DND-41 (cell line): Measurements from ENCODE around the gene UCKL1.
"Not testable (repeated sequence)": the region's sequence is repeated elsewhere in the genome, so short reads cannot be mapped to it uniquely, and the experiment has no call there.

Experiments
- ATAC-seq: fragments of 200-7000 bp; cut with Tn5 transposase; 3 replicates; pipeline ENCODE4 v1.9.1; 2021; ENCODE audit warnings: low read depth; ENCODE audit not compliant: insufficient read depth
- DNase-seq: peaks from one replicate; pipeline ENCODE4 v3.0.0-alpha.2; 2020
- H2AFZ ChIP-seq: 2 replicates; pipeline ENCODE4 v1.6.0; 2012; ENCODE audit warnings: low read depth, low read length
- H3K27ac ChIP-seq: 2 replicates; pipeline ENCODE4 v1.5.1; 2012; ENCODE audit warnings: low read length, inconsistent platforms
- H3K27me3 ChIP-seq: fragments of 200-600 bp; sonication (generic); 2 replicates; pipeline ENCODE4 v1.6.0; 2012; ENCODE audit warnings: low read length, mild to moderate bottlenecking, inconsistent platforms; ENCODE audit not compliant: insufficient read depth, poor library complexity
- H3K36me3 ChIP-seq: 2 replicates; pipeline ENCODE4 v1.5.1; 2012; ENCODE audit warnings: low read length, inconsistent platforms; ENCODE audit not compliant: insufficient read depth
- H3K4me1 ChIP-seq: 2 replicates; pipeline ENCODE4 v1.5.1; 2012; ENCODE audit warnings: mild to moderate bottlenecking, low read length; ENCODE audit not compliant: insufficient read depth
- H3K4me2 ChIP-seq: 2 replicates; pipeline ENCODE4 v1.6.0; 2012; ENCODE audit warnings: mild to moderate bottlenecking, moderate library complexity, low read length, inconsistent platforms; ENCODE audit not compliant: insufficient read depth
- H3K4me3 ChIP-seq, 2 experiments: fragments of 200-600 bp in 1 of 2; shearing (Covaris generic) in 1 of 2; 2 replicates each; pipeline ENCODE4 v1.5.1; 2012 to 2016; ENCODE audit warnings: inconsistent platforms in 2 of 2, low read length in 2 of 2, mild to moderate bottlenecking in 2 of 2, low read depth in 1 of 2, moderate library complexity in 1 of 2
- H3K79me2 ChIP-seq: 2 replicates; pipeline ENCODE4 v1.6.0; 2012; ENCODE audit warnings: low read length, inconsistent platforms; ENCODE audit not compliant: insufficient read depth
- H3K9ac ChIP-seq: 2 replicates; pipeline ENCODE4 v1.6.0; 2012; ENCODE audit warnings: low read depth, mild to moderate bottlenecking, inconsistent platforms, low read length, moderate library complexity
- H3K9me3 ChIP-seq: 2 replicates; pipeline ENCODE4 v1.5.1; 2012; ENCODE audit warnings: low read length, moderate library complexity, mild to moderate bottlenecking, inconsistent platforms; ENCODE audit not compliant: insufficient read depth, severe bottlenecking
- H4K20me1 ChIP-seq: 2 replicates; pipeline ENCODE4 v1.6.0; 2012; ENCODE audit warnings: low read length; ENCODE audit not compliant: insufficient read depth
- CTCF ChIP-seq: IDR thresholded peaks from 2 replicates; pipeline ENCODE4 v1.5.1; 2012; ENCODE audit warnings: borderline replicate concordance, low read length, moderate library complexity, mild to moderate bottlenecking; ENCODE audit not compliant: poor library complexity, severe bottlenecking; ENCODE audit errors: extremely low read depth
- EZH2 ChIP-seq: IDR thresholded peaks from 3 replicates; pipeline ENCODE4 v1.6.1; 2012; ENCODE audit warnings: borderline replicate concordance, low read depth, mild to moderate bottlenecking, moderate library complexity, low read length, inconsistent platforms; ENCODE audit not compliant: severe bottlenecking

Gene UCKL1

GRCh38 chr20:63963348-63963741 lies 7.1 kb upstream of the UCKL1 start:
- ATAC-seq = no peak
- no peak overlapping the region for H3K9ac ChIP-seq
- peaks cover 46% of the 10 kb centered on the region for H3K9me3 ChIP-seq
- H3K36me3 ChIP-seq = peaks cover 88% of the 10 kb centered on the region
- H3K79me2 ChIP-seq = peaks cover 26% of the 10 kb centered on the region
- H3K27me3 ChIP-seq = no peaks in the 10 kb centered on the region
- H3K4me3 ChIP-seq = peak overlapping the region in 1 of 2 experiments; percentile 33; a peak in 2 of 4 replicates
- H2AFZ ChIP-seq = no peak overlapping the region
- TF ChIP-seq CTCF (no peak), EZH2 (no peak)
- H3K4me2 ChIP-seq = no peak overlapping the region
- H3K4me1 ChIP-seq = peaks cover 4% of the 10 kb centered on the region
- no peak overlapping the region for H3K27ac ChIP-seq
- peaks cover 31% of the 10 kb centered on the region for H4K20me1 ChIP-seq
- DNase-seq = no peak

GRCh38 chr20:63962426-63963347 lies 6.5 kb upstream of the UCKL1 start:
- Histone ChIP-seq H3K4me3 (no peak overlapping the region), H4K20me1 (peaks cover 35% of the 10 kb centered on the region), H3K9me3 (peaks cover 39% of the 10 kb centered on the region), H2AFZ (no peak overlapping the region), H3K36me3 (peaks cover 84% of the 10 kb centered on the region), H3K79me2 (peaks cover 19% of the 10 kb centered on the region), H3K27ac (no peak overlapping the region), H3K27me3 (no peaks in the 10 kb centered on the region), H3K4me2 (no peak overlapping the region), H3K4me1 (no peaks in the 10 kb centered on the region), H3K9ac (no peak overlapping the region)
- ATAC-seq (no peak), DNase-seq (no peak)
- no peak for TF ChIP-seq CTCF
- no peak for TF ChIP-seq EZH2

DNA sequence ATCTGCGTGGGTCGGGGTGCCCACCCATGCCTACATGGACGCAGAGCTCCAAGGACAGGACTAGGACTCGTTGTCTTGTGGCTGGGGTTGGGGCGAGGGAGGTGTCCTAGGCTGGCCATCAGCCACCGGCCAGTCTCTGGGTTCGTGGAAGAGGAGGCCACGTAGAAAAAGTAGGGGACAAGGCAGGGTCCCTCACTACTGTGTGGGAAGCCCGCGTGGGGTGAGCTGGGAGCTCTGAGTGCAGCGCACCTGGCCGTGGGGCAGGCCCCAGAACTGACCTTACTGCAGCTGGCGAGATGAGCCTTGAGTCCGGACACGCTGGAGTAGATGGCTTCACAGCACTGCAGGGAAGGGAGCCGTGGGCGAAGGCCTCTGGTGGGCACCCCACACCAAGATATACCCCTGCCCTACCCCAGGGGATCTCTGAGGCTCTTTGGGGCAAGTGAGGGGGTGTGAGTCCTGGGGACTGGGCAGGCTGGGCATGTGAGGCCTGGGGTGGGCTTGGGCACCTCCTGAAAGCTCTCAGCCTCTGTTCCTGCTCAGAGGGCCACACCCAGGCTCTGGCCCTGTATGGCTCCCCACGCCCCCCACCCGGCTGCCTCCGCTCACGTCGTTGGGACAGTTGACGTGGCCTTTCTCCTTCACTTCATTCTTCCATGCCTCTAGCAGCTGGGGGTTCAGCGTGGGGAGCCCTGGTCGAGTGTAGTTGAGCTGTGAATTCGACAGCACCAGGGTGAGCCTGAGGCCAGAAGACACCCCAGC lies 5.6 kb upstream of the UCKL1 start:
- no peak for TF ChIP-seq CTCF
- no peak for TF ChIP-seq EZH2
- H3K9ac ChIP-seq = no peak overlapping the region
- H4K20me1 ChIP-seq = peaks cover 35% of the 10 kb centered on the region
- H3K27ac ChIP-seq = no peak overlapping the region
- H3K79me2 ChIP-seq = peaks cover 13% of the 10 kb centered on the region; the same call in 1 of the 2 replicates
- ATAC-seq = no peak
- peaks cover 5% of the 10 kb centered on the region; the same call in 1 of the 2 replicates for H3K4me1 ChIP-seq
- peaks cover 82% of the 10 kb centered on the region for H3K36me3 ChIP-seq
- H3K4me2 ChIP-seq = no peak overlapping the region
- no peak for DNase-seq
- H2AFZ ChIP-seq = no peak overlapping the region
- H3K9me3 ChIP-seq = peaks cover 31% of the 10 kb centered on the region
- H3K27me3 ChIP-seq = no peaks in the 10 kb centered on the region
- H3K4me3 ChIP-seq = no peak overlapping the region

GRCh38 chr20:63960654-63961621 lies 4.7 kb upstream of the UCKL1 start:
- H3K36me3 ChIP-seq = peaks cover 75% of the 10 kb centered on the region
- H3K4me1 ChIP-seq, ATAC-seq: not testable (repeated sequence)

More at GRCh38 chr20:63960654-63961621, 4.7 kb upstream of the UCKL1 start:
- Histone ChIP-seq H4K20me1 (peaks cover 35% of the 10 kb centered on the region), H3K79me2 (peaks cover 16% of the 10 kb centered on the region), H3K9me3 (peaks cover 22% of the 10 kb centered on the region)
- not testable (repeated sequence) for H3K4me3 ChIP-seq, H3K27me3 ChIP-seq, H3K4me2 ChIP-seq, DNase-seq, H3K9ac ChIP-seq, H2AFZ ChIP-seq, H3K27ac ChIP-seq
